ENCODE data around the gene PSAP. TPM values are rescaled to one million over a fixed set of nuclear protein-coding genes. Genes with fewer than 3 reads are reported as not detected.
A peak's percentile ranks its signal among the peaks of the same experiment; 100 is the strongest.
"Not testable (repeated sequence)": the region's sequence is repeated elsewhere in the genome, so short reads cannot be mapped to it uniquely, and the experiment has no call there.

Gene PSAP
- 207 and 210 TPM in 2 replicates for total RNA-seq

GRCh38 chr10:71850743-71851464 is at the start of gene PSAP:
Gene PSAP, minus strand, starts transcription at chr10:71851251. Its CDS starts 30 bp downstream, at chr10:71851221.
- CTCF ChIA-PET: interaction anchor here (0.8 to 3.8 kb wide), 7 partner anchors 12 to 77 kb away, joined by 3 to 21 read pairs (median 4); no protein-coding TSS in a partner anchor
- TF ChIP-seq, protein P1, sequence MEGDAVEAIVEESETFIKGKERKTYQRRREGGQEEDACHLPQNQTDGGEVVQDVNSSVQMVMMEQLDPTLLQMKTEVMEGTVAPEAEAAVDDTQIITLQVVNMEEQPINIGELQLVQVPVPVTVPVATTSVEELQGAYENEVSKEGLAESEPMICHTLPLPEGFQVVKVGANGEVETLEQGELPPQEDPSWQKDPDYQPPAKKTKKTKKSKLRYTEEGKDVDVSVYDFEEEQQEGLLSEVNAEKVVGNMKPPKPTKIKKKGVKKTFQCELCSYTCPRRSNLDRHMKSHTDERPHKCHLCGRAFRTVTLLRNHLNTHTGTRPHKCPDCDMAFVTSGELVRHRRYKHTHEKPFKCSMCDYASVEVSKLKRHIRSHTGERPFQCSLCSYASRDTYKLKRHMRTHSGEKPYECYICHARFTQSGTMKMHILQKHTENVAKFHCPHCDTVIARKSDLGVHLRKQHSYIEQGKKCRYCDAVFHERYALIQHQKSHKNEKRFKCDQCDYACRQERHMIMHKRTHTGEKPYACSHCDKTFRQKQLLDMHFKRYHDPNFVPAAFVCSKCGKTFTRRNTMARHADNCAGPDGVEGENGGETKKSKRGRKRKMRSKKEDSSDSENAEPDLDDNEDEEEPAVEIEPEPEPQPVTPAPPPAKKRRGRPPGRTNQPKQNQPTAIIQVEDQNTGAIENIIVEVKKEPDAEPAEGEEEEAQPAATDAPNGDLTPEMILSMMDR (IDR thresholded peaks at IDR 0.05): no peak
- H3K4me1 Mint-ChIP-seq: peaks cover 62% of the 10 kb centered on the region
- ATAC-seq (ENCODE audit: low read depth): peak; percentile 97
- peak; percentile 96 for DNase-seq
- H3K27ac Mint-ChIP-seq: peak within 1 kb of the TSS; percentile 83
- H3K9me3 Mint-ChIP-seq: no peaks in the 10 kb centered on the region
- POLR2A ChIA-PET: interaction anchor here (0.6 to 5.7 kb wide), 27 partner anchors 9 to 1617 kb away, joined by 3 to 125 read pairs (median 4); partner anchors contain the start of genes SLC29A3 and VSIR
- peaks cover 7% of the 10 kb centered on the region for H3K36me3 Mint-ChIP-seq (ENCODE audit: low read depth)
- peak within 1 kb of the TSS; percentile 92 for H3K4me3 Mint-ChIP-seq
- no peaks in the 10 kb centered on the region for H3K27me3 Mint-ChIP-seq
- intact Hi-C loops (cut with micrococcal nuclease): loop anchor here (1.0 to 2.0 kb wide), 6 partner anchors 9 to 78 kb away; partner anchors contain the start of gene VSIR

DNA sequence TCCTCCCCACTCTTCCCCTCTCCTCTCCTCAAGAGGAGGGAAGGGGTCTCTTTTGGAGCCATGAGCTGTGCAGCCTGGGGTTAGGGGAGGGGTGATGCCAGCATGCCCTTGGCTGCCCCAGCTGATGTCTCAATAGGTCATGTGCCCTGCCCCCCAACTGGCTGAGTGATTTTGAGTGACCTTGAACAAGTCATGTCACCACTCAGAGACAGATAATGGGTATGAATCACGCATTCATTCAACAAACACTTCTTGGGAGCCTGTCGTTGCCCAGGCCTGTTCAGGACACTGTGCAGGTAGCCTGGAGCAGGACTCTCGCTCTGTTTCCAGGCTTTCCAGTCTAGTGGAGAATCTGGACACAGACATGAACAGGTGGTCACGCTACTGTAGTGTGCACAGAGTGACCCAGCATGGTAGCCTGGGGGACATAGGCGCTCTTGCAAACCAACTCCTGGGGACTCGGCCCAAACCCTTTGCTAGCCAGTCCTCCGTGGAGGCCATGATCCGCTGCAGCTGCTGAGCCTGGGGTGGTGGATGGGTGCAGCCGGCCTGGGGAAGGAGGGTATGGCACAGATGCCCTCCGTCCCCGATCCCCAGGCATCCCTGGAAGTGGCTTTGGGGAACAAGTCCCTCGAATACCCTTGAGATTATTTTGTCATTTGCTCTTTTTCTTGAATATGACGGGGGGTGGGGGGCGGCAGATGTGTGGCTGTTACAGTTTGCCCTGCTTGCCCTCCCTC is 49.6 kb upstream of the PSAP start:
- no peak for DNase-seq
- Mint-ChIP-seq H3K4me3 (no peak overlapping the region), H3K9me3 (no peaks in the 10 kb centered on the region), H3K36me3 (ENCODE audit: low read depth) (no peaks in the 10 kb centered on the region), H3K27me3 (no peaks in the 10 kb centered on the region), H3K4me1 (peaks cover 4% of the 10 kb centered on the region), H3K27ac (no peak overlapping the region)
- no peak for ATAC-seq (ENCODE audit: low read depth)
- TF ChIP-seq, protein P1 (IDR thresholded peaks at IDR 0.05): no peak
- ChIA-PET POLR2A (interaction anchor here (0.6 kb wide), 1 partner anchor 73 kb away, joined by 3 read pairs; no protein-coding TSS in a partner anchor), CTCF (interaction anchor here (1.1 to 3.3 kb wide), 2 partner anchors 148 to 437 kb away, joined by 3 to 15 read pairs; no protein-coding TSS in a partner anchor)
- intact Hi-C loops (cut with micrococcal nuclease): no loop called here

GRCh38 chr10:71899665-71900412 is 48.8 kb upstream of the PSAP start:
- peak; percentile 48 for ATAC-seq (ENCODE audit: low read depth)
- DNase-seq: no peak
- CTCF ChIA-PET: interaction anchor here (1.1 to 3.3 kb wide), 2 partner anchors 149 to 438 kb away, joined by 3 to 15 read pairs; no protein-coding TSS in a partner anchor
- Mint-ChIP-seq H3K27ac (no peak overlapping the region), H3K36me3 (ENCODE audit: low read depth) (no peaks in the 10 kb centered on the region), H3K4me1 (peaks cover 4% of the 10 kb centered on the region), H3K27me3 (no peaks in the 10 kb centered on the region), H3K4me3 (no peak overlapping the region), H3K9me3 (no peaks in the 10 kb centered on the region)
- TF ChIP-seq, protein P1 (IDR thresholded peaks at IDR 0.05): no peak
- POLR2A ChIA-PET: interaction anchor here (0.6 to 0.7 kb wide), 2 partner anchors 10 to 72 kb away, joined by 3 read pairs; no protein-coding TSS in a partner anchor
- intact Hi-C loops (cut with micrococcal nuclease): no loop called here

GRCh38 chr10:71898346-71898745 is 47.3 kb upstream of the PSAP start:
- H3K36me3 Mint-ChIP-seq (ENCODE audit: low read depth); H3K27ac Mint-ChIP-seq; ATAC-seq (ENCODE audit: low read depth); H3K4me3 Mint-ChIP-seq; H3K4me1 Mint-ChIP-seq; H3K27me3 Mint-ChIP-seq; DNase-seq; intact Hi-C loops (cut with micrococcal nuclease); H3K9me3 Mint-ChIP-seq: not testable (repeated sequence)
- POLR2A ChIA-PET: interaction anchor here (0.7 to 1.2 kb wide), 2 partner anchors 59 to 433 kb away, joined by 3 to 10 read pairs; no protein-coding TSS in a partner anchor
- CTCF ChIA-PET: interaction anchor here (0.6 to 3.3 kb wide), 5 partner anchors 61 to 445 kb away, joined by 3 to 15 read pairs (median 3); no protein-coding TSS in a partner anchor

DNA sequence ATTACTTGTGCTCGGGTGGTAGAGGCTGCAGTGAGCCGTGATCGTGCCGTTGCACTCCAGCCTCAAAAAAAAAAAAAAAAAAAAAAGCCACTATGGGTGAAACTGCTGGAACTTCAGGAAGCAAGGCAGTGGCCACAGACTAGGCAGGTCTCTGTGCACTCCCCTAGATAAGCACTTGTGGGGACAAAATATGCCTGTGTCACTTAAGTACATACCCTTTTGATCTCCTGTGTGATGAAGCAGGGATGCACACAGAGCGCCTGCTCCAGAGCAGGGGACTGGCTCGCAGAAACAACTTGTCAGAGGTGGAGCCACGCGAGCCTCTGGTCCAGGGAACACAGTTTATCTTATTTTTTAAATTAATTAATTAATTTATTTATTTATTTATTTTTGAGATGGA is 42.9 kb upstream of the PSAP start:
- POLR2A ChIA-PET: interaction anchor here (0.7 kb wide), 1 partner anchor 15 kb away, joined by 8 read pairs; no protein-coding TSS in a partner anchor
- Mint-ChIP-seq H3K27ac (no peak overlapping the region), H3K27me3 (peaks cover 2% of the 10 kb centered on the region), H3K4me1 (peaks cover 20% of the 10 kb centered on the region), H3K9me3 (no peaks in the 10 kb centered on the region), H3K4me3 (no peak overlapping the region), H3K36me3 (ENCODE audit: low read depth) (no peaks in the 10 kb centered on the region)
- no peak for ATAC-seq (ENCODE audit: low read depth)
- CTCF ChIA-PET: interaction anchor here (0.7 to 3.6 kb wide), 4 partner anchors 56 to 186 kb away, joined by 3 to 85 read pairs (median 12); partner anchors contain the start of gene VSIR
- no peak for DNase-seq
- intact Hi-C loops (cut with micrococcal nuclease): no loop called here
- TF ChIP-seq, protein P1 (IDR thresholded peaks at IDR 0.05): no peak

Data from activated B cell treated with CpG ODN at 0.5 μM for 24 hours (primary cell).